Fibroblast of lung (primary cell): ENCODE measurements around the gene GSE1.

ENCODE experiments used
- CTCF ChIP-seq, 2 donors: IDR thresholded peaks in 1 of 2; conservative IDR thresholded peaks in 1 of 2; 1 replicate in 1 of 2; 2 replicates in 1 of 2; pipeline ENCODE4 v1.5.1; 2011 to 2012; ENCODE audit warnings: low read length in 2 of 2, control low read depth in 1 of 2, inconsistent platforms in 1 of 2, low read depth in 1 of 2, mild to moderate bottlenecking in 1 of 2
- EZH2 ChIP-seq: IDR thresholded peaks from 2 replicates; pipeline ENCODE4 v1.5.1; 2012; ENCODE audit warnings: low read length, control low read depth, mild to moderate bottlenecking; ENCODE audit errors: missing control alignments

GRCh38 chr16:85664580-85665372, 51.7 kb downstream of the GSE1 start:
- TF ChIP-seq CTCF (conservative IDR thresholded peaks at IDR 0.05 in 1 of 2, IDR thresholded peaks at IDR 0.05 in 1 of 2; ENCODE audit: low read depth in 1 of 2, low read length in 2 of 2) (no peak), EZH2 (no peak)
